Ascending aorta (tissue), 2 donors: Measurements from ENCODE around the gene ZNF786. TPM values are rescaled to one million over a fixed set of nuclear protein-coding genes. Genes with fewer than 3 reads are reported as not detected.

ENCODE experiments used
- DNase-seq, 2 donors: peaks; one replicate each; pipeline ENCODE4 v3.0.0-alpha.2; 2019; ENCODE audit warnings: low spot score in 2 of 2
- H3K27ac ChIP-seq, 2 donors: fragments of 200-600 bp; sonication (generic); one replicate each; pipeline ENCODE4 v1.5.1; 2016 to 2017; ENCODE audit warnings: mild to moderate bottlenecking in 1 of 2
- H3K27me3 ChIP-seq: fragments of 200-600 bp; sonication (generic); one replicate; pipeline ENCODE4 v1.5.1; 2017
- H3K36me3 ChIP-seq, 2 donors: fragments of 200-600 bp; sonication (generic); one replicate each; pipeline ENCODE4 v1.5.1; 2016
- H3K4me1 ChIP-seq, 2 donors: fragments of 200-600 bp; sonication (generic); one replicate each; pipeline ENCODE4 v1.5.1; 2016 to 2017; ENCODE audit warnings: mild to moderate bottlenecking in 1 of 2
- H3K4me3 ChIP-seq, 2 donors: fragments of 200-600 bp; sonication (generic); one replicate each; pipeline ENCODE4 v1.5.1; 2016 to 2017; ENCODE audit warnings: mild to moderate bottlenecking in 1 of 2
- H3K9me3 ChIP-seq, 2 donors: fragments of 200-600 bp; sonication (generic); one replicate each; pipeline ENCODE4 v1.5.1; 2016
- CTCF ChIP-seq, 3 experiments: fragments of 200-600 bp in 2 of 3; fragments of 450-650 bp in 1 of 3; sonication (generic) in 2 of 3; IDR thresholded peaks; one replicate each; pipeline ENCODE4 v1.5.1; 2016 to 2019; ENCODE audit warnings: antibody characterized with exemption in 3 of 3, mild to moderate bottlenecking in 1 of 3, moderate library complexity in 1 of 3
- intact Hi-C: fragments of 100-400 bp; cut with DNase I; formaldehyde crosslinking; loops from one replicate; pipeline ENCODE4 v1.15.1; 2023
- total RNA-seq: library from RNA; depleted of rRNA; stranded (reverse); fragments of >200 nt; gene quantifications from one replicate; pipeline ENCODE4 v1.1.0, GENCODE V29; 2016

Gene ZNF786
- total RNA-seq, 1 donor from 2014 or later: 8.4 TPM

- peak in 1 of 2 donors; percentile 75 for DNase-seq
- peaks cover 0 to 3% of the 10 kb centered on the region in 2 donors for H3K36me3 ChIP-seq
- peak overlapping the region; percentile 88 to 92 for H3K4me3 ChIP-seq
- intact Hi-C loops: loop anchor here (1.0 to 10.0 kb wide), 7 partner anchors 21 to 432 kb away; partner anchors contain the start of genes CUL1, EZH2, PDIA4 and ZNF212
- H3K4me1 ChIP-seq: peaks cover 6 to 8% of the 10 kb centered on the region in 2 donors
- no peaks in the 10 kb centered on the region for H3K27me3 ChIP-seq
- peak overlapping the region; percentile 82 to 96 for H3K27ac ChIP-seq
- TF ChIP-seq CTCF (IDR thresholded peaks at IDR 0.05): no peak
- H3K9me3 ChIP-seq: no peaks in the 10 kb centered on the region
Measured at GRCh38 chr7:149126662-149127266, 36.2 kb upstream of the ZNF786 start.

- Histone ChIP-seq H3K4me3 (peak within 1 kb of the TSS; percentile 88 to 92), H3K36me3 (no peaks in the 10 kb centered on the region), H3K27ac (peak within 1 kb of the TSS; percentile 82 to 96), H3K4me1 (peaks cover 6 to 8% of the 10 kb centered on the region in 2 donors), H3K27me3 (no peaks in the 10 kb centered on the region), H3K9me3 (no peaks in the 10 kb centered on the region)
- DNase-seq: peak; percentile 49 to 96
- intact Hi-C loops: loop anchor here (1.0 to 10.0 kb wide), 8 partner anchors 21 to 431 kb away; partner anchors contain the start of genes CUL1, EZH2, PDIA4 and ZNF212
- TF ChIP-seq CTCF (IDR thresholded peaks at IDR 0.05): peak; percentile 96 to 97 (median 97)
Measured at GRCh38 chr7:149125863-149126661, 35.5 kb upstream of the ZNF786 start, which contains the start of gene ZNF425. TSS of gene ZNF425 (minus strand) at chr7:149126324. CDS start at chr7:149126213, 111 bp downstream.

- no peak for DNase-seq
- Histone ChIP-seq H3K9me3 (no peaks in the 10 kb centered on the region), H3K4me1 (peaks cover 6 to 8% of the 10 kb centered on the region in 2 donors), H3K27ac (peak overlapping the region; percentile 82 to 96), H3K4me3 (peak overlapping the region; percentile 88 to 92), H3K36me3 (no peaks in the 10 kb centered on the region), H3K27me3 (no peaks in the 10 kb centered on the region)
- intact Hi-C loops: loop anchor here (1.0 to 10.0 kb wide), 4 partner anchors 60 to 431 kb away; partner anchors contain the start of genes CUL1, EZH2 and ZNF282
- no peak for TF ChIP-seq CTCF (IDR thresholded peaks at IDR 0.05)
Measured at GRCh38 chr7:149125189-149125862, 34.8 kb upstream of the ZNF786 start.

- Histone ChIP-seq H3K9me3 (no peaks in the 10 kb centered on the region), H3K4me1 (no peaks in the 10 kb centered on the region), H3K27ac (no peak overlapping the region), H3K27me3 (no peaks in the 10 kb centered on the region), H3K4me3 (no peak overlapping the region), H3K36me3 (no peaks in the 10 kb centered on the region)
- intact Hi-C loops: no loop called here
- DNase-seq: no peak
- TF ChIP-seq CTCF (IDR thresholded peaks at IDR 0.05): no peak
Measured at GRCh38 chr7:149109969-149110368, 19.5 kb upstream of the ZNF786 start.

GRCh38 chr7:149104749-149105148 is 14.2 kb upstream of the ZNF786 start:
- DNase-seq: no peak
- Histone ChIP-seq H3K4me1 (no peaks in the 10 kb centered on the region), H3K27me3 (no peaks in the 10 kb centered on the region), H3K27ac (no peak overlapping the region), H3K4me3 (no peak overlapping the region), H3K36me3 (no peaks in the 10 kb centered on the region), H3K9me3 (no peaks in the 10 kb centered on the region)
- intact Hi-C loops: no loop called here
- no peak for TF ChIP-seq CTCF (IDR thresholded peaks at IDR 0.05)
